Osteocyte (in vitro differentiated cells): ENCODE data around the gene PTMA. TPM values are rescaled to one million over a fixed set of nuclear protein-coding genes. Genes with fewer than 3 reads are reported as not detected.

Experiments used
- DNase-seq: peaks from one replicate; pipeline ENCODE4 v3.0.0; 2021; ENCODE audit warnings: mixed read lengths; ENCODE audit not compliant: unreplicated experiment; ENCODE audit errors: extremely low spot score
- H3K27ac Mint-ChIP-seq: one replicate; pipeline ENCODE4 v1.8.0; 2021; ENCODE audit warnings: mild to moderate bottlenecking, mixed read lengths; ENCODE audit not compliant: unreplicated experiment
- H3K27me3 Mint-ChIP-seq: one replicate; pipeline ENCODE4 v1.8.0; 2021; ENCODE audit warnings: mixed read lengths; ENCODE audit not compliant: unreplicated experiment
- H3K36me3 Mint-ChIP-seq: one replicate; pipeline ENCODE4 v1.8.0; 2021; ENCODE audit warnings: mixed read lengths; ENCODE audit not compliant: unreplicated experiment
- H3K4me1 Mint-ChIP-seq: one replicate; pipeline ENCODE4 v1.8.0; 2021; ENCODE audit warnings: mixed read lengths; ENCODE audit not compliant: unreplicated experiment
- H3K4me3 Mint-ChIP-seq: one replicate; pipeline ENCODE4 v1.8.0; 2021; ENCODE audit warnings: mild to moderate bottlenecking, moderate library complexity, mixed read lengths; ENCODE audit not compliant: unreplicated experiment
- H3K9me3 Mint-ChIP-seq: one replicate; pipeline ENCODE4 v1.8.0; 2021; ENCODE audit warnings: mixed read lengths; ENCODE audit not compliant: unreplicated experiment
- total RNA-seq: library from RNA; stranded (reverse); gene quantifications from 2 replicates; pipeline ENCODE4 v1.2.1, GENCODE V29; 2021
- TF ChIP-seq, protein P1 (sequence below): fragments of 200-600 bp; sonication (generic); IDR thresholded peaks from 2 replicates; pipeline ENCODE4 v1.5.0; 2021; ENCODE audit warnings: antibody characterized with exemption, mild to moderate bottlenecking, moderate library complexity

The PTMA gene
- total RNA-seq, 1 donor from 2014 or later: 776 TPM

GRCh38 chr2:231720987-231721966 lies 13.0 kb downstream of the PTMA start:
- Mint-ChIP-seq H3K9me3 (no peaks in the 10 kb centered on the region), H3K27me3 (no peaks in the 10 kb centered on the region), H3K4me1 (peaks cover 11% of the 10 kb centered on the region), H3K27ac (no peak overlapping the region), H3K4me3 (no peak overlapping the region), H3K36me3 (no peaks in the 10 kb centered on the region)
- TF ChIP-seq, protein P1, sequence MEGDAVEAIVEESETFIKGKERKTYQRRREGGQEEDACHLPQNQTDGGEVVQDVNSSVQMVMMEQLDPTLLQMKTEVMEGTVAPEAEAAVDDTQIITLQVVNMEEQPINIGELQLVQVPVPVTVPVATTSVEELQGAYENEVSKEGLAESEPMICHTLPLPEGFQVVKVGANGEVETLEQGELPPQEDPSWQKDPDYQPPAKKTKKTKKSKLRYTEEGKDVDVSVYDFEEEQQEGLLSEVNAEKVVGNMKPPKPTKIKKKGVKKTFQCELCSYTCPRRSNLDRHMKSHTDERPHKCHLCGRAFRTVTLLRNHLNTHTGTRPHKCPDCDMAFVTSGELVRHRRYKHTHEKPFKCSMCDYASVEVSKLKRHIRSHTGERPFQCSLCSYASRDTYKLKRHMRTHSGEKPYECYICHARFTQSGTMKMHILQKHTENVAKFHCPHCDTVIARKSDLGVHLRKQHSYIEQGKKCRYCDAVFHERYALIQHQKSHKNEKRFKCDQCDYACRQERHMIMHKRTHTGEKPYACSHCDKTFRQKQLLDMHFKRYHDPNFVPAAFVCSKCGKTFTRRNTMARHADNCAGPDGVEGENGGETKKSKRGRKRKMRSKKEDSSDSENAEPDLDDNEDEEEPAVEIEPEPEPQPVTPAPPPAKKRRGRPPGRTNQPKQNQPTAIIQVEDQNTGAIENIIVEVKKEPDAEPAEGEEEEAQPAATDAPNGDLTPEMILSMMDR: no peak
- DNase-seq: no peak

DNA sequence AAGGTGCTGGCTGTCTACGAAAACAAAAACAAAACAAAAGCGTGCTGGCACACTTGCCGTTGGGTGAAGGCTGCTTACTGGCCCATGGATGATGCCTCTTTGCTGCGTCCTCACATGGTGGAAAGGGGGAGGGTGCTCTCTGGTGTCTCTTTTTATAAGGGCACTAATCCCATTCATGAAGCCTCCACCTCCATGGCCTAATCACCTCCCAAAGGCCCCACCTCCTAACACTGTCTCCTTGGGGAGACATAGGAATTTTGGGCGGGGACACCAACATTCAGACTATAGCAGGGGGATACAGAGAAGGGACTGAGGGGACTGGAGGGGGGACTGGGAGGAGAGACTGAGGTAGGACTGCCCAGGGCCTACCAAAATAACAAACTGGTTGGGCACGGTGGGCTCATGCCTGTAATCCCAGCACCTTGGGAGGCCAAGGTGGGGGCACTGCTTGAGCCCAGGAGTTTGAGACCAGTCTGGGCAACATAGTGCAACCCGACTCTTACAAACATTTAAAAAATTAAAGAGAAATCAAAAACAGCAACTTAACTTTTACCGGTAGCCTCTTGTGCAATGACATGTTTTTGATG lies 14.5 kb downstream of the PTMA start:
- Mint-ChIP-seq H3K27ac (no peak overlapping the region), H3K27me3 (no peaks in the 10 kb centered on the region), H3K4me1 (no peaks in the 10 kb centered on the region)

GRCh38 chr2:231725476-231725875 lies 17.2 kb downstream of the PTMA start:
- Mint-ChIP-seq H3K4me1 (no peaks in the 10 kb centered on the region), H3K9me3 (no peaks in the 10 kb centered on the region), H3K36me3 (no peaks in the 10 kb centered on the region), H3K27me3 (no peaks in the 10 kb centered on the region), H3K4me3 (no peak overlapping the region), H3K27ac (no peak overlapping the region)
- TF ChIP-seq, protein P1: no peak
- DNase-seq: no peak

More for the DNA sequence above, 14.5 kb downstream of the PTMA start:
- Mint-ChIP-seq H3K9me3 (no peaks in the 10 kb centered on the region), H3K36me3 (no peaks in the 10 kb centered on the region), H3K4me3 (no peak overlapping the region)
- TF ChIP-seq, protein P1: no peak
- DNase-seq: no peak

GRCh38 chr2:231726276-231726675 lies 18.0 kb downstream of the PTMA start:
- no peak for DNase-seq
- Mint-ChIP-seq H3K27me3 (no peaks in the 10 kb centered on the region), H3K4me3 (no peak overlapping the region), H3K36me3 (peaks cover 1% of the 10 kb centered on the region), H3K27ac (no peak overlapping the region), H3K9me3 (no peaks in the 10 kb centered on the region), H3K4me1 (no peaks in the 10 kb centered on the region)
- TF ChIP-seq, protein P1: no peak

DNA sequence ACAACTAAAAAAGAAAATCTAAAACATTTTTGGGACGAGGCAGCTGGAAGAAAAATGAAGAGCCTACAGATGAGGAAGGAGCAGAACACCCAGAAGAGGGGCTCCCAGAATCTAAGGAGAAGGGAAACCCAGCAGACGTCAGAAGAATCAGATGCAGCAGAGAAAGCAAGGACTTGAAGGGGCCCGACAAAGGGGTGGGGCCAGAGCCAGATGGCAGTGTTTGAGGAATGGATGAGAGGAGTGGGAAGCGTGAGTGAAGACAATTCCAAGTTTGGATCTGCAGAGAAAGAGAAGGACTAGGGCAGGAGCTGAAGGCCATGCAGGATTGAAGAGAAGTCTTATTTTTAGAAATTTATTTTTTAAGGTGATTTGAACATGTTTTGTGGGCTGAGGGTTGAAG lies 19.3 kb downstream of the PTMA start:
- no peaks in the 10 kb centered on the region for H3K27me3 Mint-ChIP-seq
- H3K27ac Mint-ChIP-seq: no peak overlapping the region
- TF ChIP-seq, protein P1: no peak
- H3K36me3 Mint-ChIP-seq: peaks cover 7% of the 10 kb centered on the region
- H3K4me3 Mint-ChIP-seq: no peak overlapping the region
- DNase-seq: no peak
- H3K9me3 Mint-ChIP-seq: no peaks in the 10 kb centered on the region
- no peaks in the 10 kb centered on the region for H3K4me1 Mint-ChIP-seq
